Epithelial cell of proximal tubule (primary cell): Measurements from ENCODE around the gene PRR5L. TPM values are rescaled to one million over a fixed set of nuclear protein-coding genes. Genes with fewer than 3 reads are reported as not detected.

Experiments
- DNase-seq: peaks from one replicate; pipeline ENCODE4 v3.0.0-alpha.2; 2011; ENCODE audit warnings: low read depth
- H3K4me3 ChIP-seq: 2 replicates; pipeline ENCODE4 v1.5.1; 2011; ENCODE audit warnings: low read depth, mild to moderate bottlenecking, low read length
- total RNA-seq: library from RNA; depleted of rRNA; stranded (reverse); fragments of >200 nt; gene quantifications from 2 replicates; pipeline ENCODE4 v1.2.3, GENCODE V29; 2015
- TF ChIP-seq, protein P1 (sequence below): conservative IDR thresholded peaks from 2 replicates; pipeline ENCODE4 v1.5.1; 2012; ENCODE audit warnings: low read depth, mild to moderate bottlenecking, low read length

Gene PRR5L
- total RNA-seq, 1 donor from 2014 or later, result 5.9 TPM

- TF ChIP-seq, protein P1, sequence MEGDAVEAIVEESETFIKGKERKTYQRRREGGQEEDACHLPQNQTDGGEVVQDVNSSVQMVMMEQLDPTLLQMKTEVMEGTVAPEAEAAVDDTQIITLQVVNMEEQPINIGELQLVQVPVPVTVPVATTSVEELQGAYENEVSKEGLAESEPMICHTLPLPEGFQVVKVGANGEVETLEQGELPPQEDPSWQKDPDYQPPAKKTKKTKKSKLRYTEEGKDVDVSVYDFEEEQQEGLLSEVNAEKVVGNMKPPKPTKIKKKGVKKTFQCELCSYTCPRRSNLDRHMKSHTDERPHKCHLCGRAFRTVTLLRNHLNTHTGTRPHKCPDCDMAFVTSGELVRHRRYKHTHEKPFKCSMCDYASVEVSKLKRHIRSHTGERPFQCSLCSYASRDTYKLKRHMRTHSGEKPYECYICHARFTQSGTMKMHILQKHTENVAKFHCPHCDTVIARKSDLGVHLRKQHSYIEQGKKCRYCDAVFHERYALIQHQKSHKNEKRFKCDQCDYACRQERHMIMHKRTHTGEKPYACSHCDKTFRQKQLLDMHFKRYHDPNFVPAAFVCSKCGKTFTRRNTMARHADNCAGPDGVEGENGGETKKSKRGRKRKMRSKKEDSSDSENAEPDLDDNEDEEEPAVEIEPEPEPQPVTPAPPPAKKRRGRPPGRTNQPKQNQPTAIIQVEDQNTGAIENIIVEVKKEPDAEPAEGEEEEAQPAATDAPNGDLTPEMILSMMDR, result no peak
- no peak for DNase-seq
- no peak overlapping the region for H3K4me3 ChIP-seq
These were observed 96.1 kb downstream of the PRR5L start for GRCh38 chr11:36392196-36392595.

GRCh38 chr11:36394056-36394455 lies 98.0 kb downstream of the PRR5L start:
- TF ChIP-seq, protein P1, result no peak
- H3K4me3 ChIP-seq, result no peak overlapping the region
- DNase-seq, result no peak

GRCh38 chr11:36394926-36395325 lies 98.8 kb downstream of the PRR5L start:
- H3K4me3 ChIP-seq, result no peak overlapping the region
- TF ChIP-seq, protein P1, result no peak
- no peak for DNase-seq

- DNase-seq, result no peak
- TF ChIP-seq, protein P1, result no peak
- H3K4me3 ChIP-seq, result no peak overlapping the region
These were observed 100.1 kb downstream of the PRR5L start for GRCh38 chr11:36395978-36396736.

- H3K4me3 ChIP-seq, result no peak overlapping the region
- no peak for DNase-seq
- TF ChIP-seq, protein P1, result no peak
These were observed 102.3 kb downstream of the PRR5L start for GRCh38 chr11:36398231-36398953.

DNA sequence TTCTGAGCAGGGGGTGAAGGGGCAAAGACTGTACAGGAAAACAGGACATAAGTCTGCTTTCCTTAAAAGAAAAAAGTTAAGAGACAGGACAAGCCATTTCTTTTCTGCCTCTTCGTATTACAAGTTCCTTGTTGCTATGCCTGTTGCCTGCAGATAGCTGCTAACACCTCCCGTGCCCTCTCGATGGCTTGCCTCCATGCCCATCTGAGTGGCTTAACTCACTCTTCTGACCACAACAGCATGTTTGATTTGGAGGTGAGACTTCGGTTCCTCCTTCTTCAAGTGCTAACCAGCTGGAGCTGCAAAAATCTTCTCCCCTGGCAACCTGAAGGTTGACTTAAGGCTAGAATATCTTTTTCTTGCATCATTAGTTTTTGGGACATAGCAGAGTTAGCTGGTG lies 103.1 kb downstream of the PRR5L start:
- TF ChIP-seq, protein P1, result no peak
- no peak for DNase-seq
- H3K4me3 ChIP-seq, result no peak overlapping the region
